ENCODE data around the gene RTKN. TPM values are rescaled to one million over a fixed set of nuclear protein-coding genes. Genes with fewer than 3 reads are reported as not detected.
A peak's percentile ranks its signal among the peaks of the same experiment; 100 is the strongest.

The RTKN gene
- total RNA-seq, 4 donors from 2014 or later, result 44.9 to 71.8 (median 48.3) TPM

- DNase-seq (ENCODE audit: low spot score in 2 of 2), result peak; percentile 50 to 92
- WGBS, 2 donors, result 20 to 30% methylated on average over 14 of the region's 14 CpGs
- TF ChIP-seq POLR2A (IDR thresholded peaks at IDR 0.05), result no peak
- TF ChIP-seq CTCF (IDR thresholded peaks at IDR 0.05), result no peak
- peak overlapping the region; percentile 24 for H3K4me3 ChIP-seq (ENCODE audit: low read depth, poor library complexity, severe bottlenecking)
- intact Hi-C loops (cut with DNase I; ENCODE audit: low total_unique reads), result no loop called here
Measured at GRCh38 chr2:74439803-74440377, 1.8 kb downstream of the RTKN start.

- H3K4me3 ChIP-seq (ENCODE audit: low read depth, poor library complexity, severe bottlenecking), result no peak overlapping the region
- no peak for DNase-seq (ENCODE audit: low spot score in 2 of 2)
- no peak for TF ChIP-seq CTCF (IDR thresholded peaks at IDR 0.05)
- no peak for TF ChIP-seq POLR2A (IDR thresholded peaks at IDR 0.05)
- intact Hi-C loops (cut with DNase I; ENCODE audit: low total_unique reads), result no loop called here
- WGBS, 2 donors, result 18 to 43% methylated on average over 3 of the region's 3 CpGs
Measured at GRCh38 chr2:74439373-74439772, 2.4 kb downstream of the RTKN start.

GRCh38 chr2:74438248-74438647 lies 3.5 kb downstream of the RTKN start:
- H3K4me3 ChIP-seq (ENCODE audit: low read depth, poor library complexity, severe bottlenecking), result no peak overlapping the region
- TF ChIP-seq CTCF (IDR thresholded peaks at IDR 0.05), result no peak
- no peak for TF ChIP-seq POLR2A (IDR thresholded peaks at IDR 0.05)
- no peak for DNase-seq (ENCODE audit: low spot score in 2 of 2)
- intact Hi-C loops (cut with DNase I; ENCODE audit: low total_unique reads), result no loop called here
- WGBS, 2 donors, result 84 to 96% methylated on average over 1 of the region's 1 CpG

- TF ChIP-seq POLR2A (IDR thresholded peaks at IDR 0.05) (no peak), CTCF (IDR thresholded peaks at IDR 0.05) (no peak)
- no peak overlapping the region for H3K4me3 ChIP-seq (ENCODE audit: low read depth, poor library complexity, severe bottlenecking)
- DNase-seq (ENCODE audit: low spot score in 2 of 2), result no peak
- WGBS, 2 donors, result 75 to 82% methylated on average over 6 of the region's 6 CpGs
- intact Hi-C loops (cut with DNase I; ENCODE audit: low total_unique reads), result no loop called here
Measured at GRCh38 chr2:74436848-74437695, 4.7 kb downstream of the RTKN start.

- intact Hi-C loops (cut with DNase I; ENCODE audit: low total_unique reads), result no loop called here
- H3K4me3 ChIP-seq (ENCODE audit: low read depth, poor library complexity, severe bottlenecking), result no peak overlapping the region
- 84 to 85% methylated on average over 32 to 43 of the region's 43 CpGs for WGBS, 2 donors
- TF ChIP-seq POLR2A (IDR thresholded peaks at IDR 0.05) (no peak), CTCF (IDR thresholded peaks at IDR 0.05) (no peak)
- DNase-seq (ENCODE audit: low spot score in 2 of 2), result no peak
Measured at GRCh38 chr2:74436111-74436805, 5.5 kb downstream of the RTKN start.

Measured in lower leg skin (tissue), 4 donors.